Mononuclear cell (primary cell): ENCODE measurements around the gene FCGR3B. TPM values are rescaled to one million over a fixed set of nuclear protein-coding genes. Genes with fewer than 3 reads are reported as not detected.
"Not testable (repeated sequence)": the region's sequence is repeated elsewhere in the genome, so short reads cannot be mapped to it uniquely, and the experiment has no call there.

Source experiments
- H3K27me3 ChIP-seq: 2 replicates; pipeline ENCODE4 v1.6.0; 2011; ENCODE audit warnings: low read length, control low read depth; ENCODE audit not compliant: insufficient read depth
- H3K4me1 ChIP-seq: 2 replicates; pipeline ENCODE4 v1.5.1; 2011; ENCODE audit warnings: mild to moderate bottlenecking, low read length, control low read depth; ENCODE audit not compliant: insufficient read depth
- H3K4me3 ChIP-seq: 2 replicates; pipeline ENCODE4 v1.5.1; 2011; ENCODE audit warnings: mild to moderate bottlenecking, low read length, moderate library complexity
- H3K9me3 ChIP-seq: 2 replicates; pipeline ENCODE4 v1.5.1; 2011; ENCODE audit warnings: low read depth, mild to moderate bottlenecking, control low read depth, low read length
- total RNA-seq: library from RNA; depleted of rRNA; stranded (reverse); fragments of >200 nt; gene quantifications from one replicate; pipeline ENCODE4 v1.2.3, GENCODE V29; 2012

The FCGR3B gene
- total RNA-seq, 1 donor: 2.3 TPM

GRCh38 chr1:161647507-161648360 lies 16.8 kb upstream of the FCGR3B start:
- not testable (repeated sequence) for H3K9me3 ChIP-seq, H3K4me3 ChIP-seq, H3K27me3 ChIP-seq
- peaks cover 20% of the 10 kb centered on the region for H3K4me1 ChIP-seq

- H3K4me1 ChIP-seq: peaks cover 26% of the 10 kb centered on the region
- H3K4me3 ChIP-seq, H3K9me3 ChIP-seq, H3K27me3 ChIP-seq: not testable (repeated sequence)
These were observed 13.9 kb upstream of the FCGR3B start for GRCh38 chr1:161644855-161645254.

- not testable (repeated sequence) for H3K27me3 ChIP-seq, H3K4me3 ChIP-seq
- peaks cover 26% of the 10 kb centered on the region for H3K4me1 ChIP-seq
These were observed 12.7 kb upstream of the FCGR3B start for GRCh38 chr1:161643481-161644208.

GRCh38 chr1:161642697-161643096 lies 11.7 kb upstream of the FCGR3B start:
- H3K4me3 ChIP-seq, H3K9me3 ChIP-seq, H3K27me3 ChIP-seq: not testable (repeated sequence)
- H3K4me1 ChIP-seq: peaks cover 25% of the 10 kb centered on the region

More at GRCh38 chr1:161643481-161644208, 12.7 kb upstream of the FCGR3B start:
- H3K9me3 ChIP-seq: not testable (repeated sequence)

- peaks cover 34% of the 10 kb centered on the region for H3K4me1 ChIP-seq
- not testable (repeated sequence) for H3K27me3 ChIP-seq, H3K9me3 ChIP-seq, H3K4me3 ChIP-seq
These were observed 8.2 kb upstream of the FCGR3B start for GRCh38 chr1:161639203-161639602.

- H3K27me3 ChIP-seq, H3K4me3 ChIP-seq, H3K9me3 ChIP-seq: not testable (repeated sequence)
- H3K4me1 ChIP-seq: peaks cover 31% of the 10 kb centered on the region
These were observed 7.4 kb upstream of the FCGR3B start for GRCh38 chr1:161638251-161638993.

GRCh38 chr1:161636976-161637375 lies 6.0 kb upstream of the FCGR3B start:
- H3K4me1 ChIP-seq: peaks cover 23% of the 10 kb centered on the region
- H3K27me3 ChIP-seq, H3K9me3 ChIP-seq, H3K4me3 ChIP-seq: not testable (repeated sequence)

GRCh38 chr1:161636189-161636782 lies 5.3 kb upstream of the FCGR3B start:
- H3K27me3 ChIP-seq, H3K9me3 ChIP-seq, H3K4me3 ChIP-seq: not testable (repeated sequence)
- peaks cover 24% of the 10 kb centered on the region for H3K4me1 ChIP-seq

GRCh38 chr1:161634993-161635392 lies 4.0 kb upstream of the FCGR3B start:
- H3K4me3 ChIP-seq, H3K9me3 ChIP-seq, H3K27me3 ChIP-seq: not testable (repeated sequence)
- peaks cover 28% of the 10 kb centered on the region for H3K4me1 ChIP-seq

GRCh38 chr1:161630128-161630742 lies 741 bp downstream of the FCGR3B start:
- peak overlapping the region; percentile 12 for H3K4me3 ChIP-seq
- H3K27me3 ChIP-seq, H3K9me3 ChIP-seq: not testable (repeated sequence)
- peaks cover 17% of the 10 kb centered on the region for H3K4me1 ChIP-seq

- not testable (repeated sequence) for H3K27me3 ChIP-seq, H3K4me3 ChIP-seq, H3K9me3 ChIP-seq
- H3K4me1 ChIP-seq: peaks cover 29% of the 10 kb centered on the region
These were observed 4.4 kb downstream of the FCGR3B start for GRCh38 chr1:161626445-161627146.

GRCh38 chr1:161624605-161625004 lies 6.4 kb downstream of the FCGR3B start:
- not testable (repeated sequence) for H3K9me3 ChIP-seq, H3K27me3 ChIP-seq, H3K4me3 ChIP-seq
- H3K4me1 ChIP-seq: peaks cover 35% of the 10 kb centered on the region

- H3K9me3 ChIP-seq, H3K4me3 ChIP-seq, H3K27me3 ChIP-seq: not testable (repeated sequence)
- peaks cover 35% of the 10 kb centered on the region for H3K4me1 ChIP-seq
These were observed 7.5 kb downstream of the FCGR3B start for GRCh38 chr1:161623401-161624051.

- H3K4me1 ChIP-seq: peaks cover 35% of the 10 kb centered on the region
- H3K27me3 ChIP-seq, H3K4me3 ChIP-seq, H3K9me3 ChIP-seq: not testable (repeated sequence)
These were observed 8.9 kb downstream of the FCGR3B start for GRCh38 chr1:161622054-161622453.
